Thoracic aorta (tissue), 2 donors: ENCODE data around the gene ADAM22. TPM values are rescaled to one million over a fixed set of nuclear protein-coding genes. Genes with fewer than 3 reads are reported as not detected.

ENCODE experiments used
- ATAC-seq: fragments of 150-250 bp; one replicate; pipeline ENCODE4 v1.8.0; 2017; ENCODE audit warnings: low read depth; ENCODE audit not compliant: insufficient number of reproducible peaks, low FRiP score
- DNase-seq: peaks from one replicate; pipeline ENCODE4 v3.0.0-alpha.2; 2020; ENCODE audit warnings: low spot score
- H3K27ac ChIP-seq, 2 donors: fragments of 200-600 bp; sonication (generic); 1 replicate in 1 of 2; 2 replicates in 1 of 2; pipeline ENCODE4 v1.5.1; 2016; ENCODE audit warnings: mild to moderate bottlenecking in 2 of 2, moderate library complexity in 2 of 2
- H3K27me3 ChIP-seq: fragments of 200-600 bp; sonication (generic); replicated peaks from 2 replicates; pipeline ENCODE4 v1.6.0; 2016; ENCODE audit warnings: mild to moderate bottlenecking; ENCODE audit not compliant: insufficient read depth
- H3K36me3 ChIP-seq: fragments of 200-600 bp; sonication (generic); one replicate; pipeline ENCODE4 v1.5.1; 2016
- H3K4me1 ChIP-seq, 2 donors: fragments of 200-600 bp; sonication (generic); 1 replicate in 1 of 2; 2 replicates in 1 of 2; pipeline versions ENCODE4 v1.5.1 to v1.6.0; 2016; ENCODE audit warnings: low read depth in 2 of 2, mild to moderate bottlenecking in 1 of 2; ENCODE audit not compliant: control insufficient read depth in 1 of 2
- H3K4me3 ChIP-seq: fragments of 200-600 bp; sonication (generic); 2 replicates; pipeline ENCODE4 v1.5.1; 2016; ENCODE audit warnings: mild to moderate bottlenecking
- H3K9me3 ChIP-seq: fragments of 200-600 bp; sonication (generic); 2 replicates; pipeline ENCODE4 v1.5.1; 2016
- total RNA-seq, 2 donors: library from RNA; depleted of rRNA; stranded (reverse); fragments of >200 nt; gene quantifications; one replicate each; pipeline versions ENCODE4 v1.1.0 to v1.2.3, GENCODE V29; 2016
- TF ChIP-seq, protein P1 (sequence below): fragments of 200-600 bp; sonication (generic); IDR thresholded peaks from one replicate; pipeline ENCODE4 v1.5.1; 2019; ENCODE audit warnings: antibody characterized with exemption

Gene ADAM22
- total RNA-seq, 2 donors from 2014 or later, result 5.0 to 5.4 TPM

DNA sequence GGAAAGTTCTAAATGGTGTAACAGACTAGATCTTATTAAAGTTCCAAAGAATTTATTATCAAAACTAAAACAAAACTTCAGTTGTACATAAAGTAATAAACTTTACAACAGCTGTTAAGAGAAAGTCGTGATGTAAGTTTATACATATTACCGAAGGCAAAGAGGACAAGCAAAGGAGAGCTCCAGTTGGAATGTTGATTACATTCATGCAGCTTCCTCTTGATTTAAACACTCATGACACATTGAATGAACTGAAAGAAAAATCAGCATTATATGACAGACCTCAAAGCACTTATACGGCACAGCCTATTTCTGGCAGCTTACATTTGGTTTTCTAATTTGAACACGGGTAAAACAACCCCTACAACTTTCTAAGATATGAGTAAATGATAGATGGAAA, 272.2 kb downstream of the ADAM22 start:
- ATAC-seq, result no peak
- no peaks in the 10 kb centered on the region for H3K4me1 ChIP-seq
- TF ChIP-seq, protein P1, sequence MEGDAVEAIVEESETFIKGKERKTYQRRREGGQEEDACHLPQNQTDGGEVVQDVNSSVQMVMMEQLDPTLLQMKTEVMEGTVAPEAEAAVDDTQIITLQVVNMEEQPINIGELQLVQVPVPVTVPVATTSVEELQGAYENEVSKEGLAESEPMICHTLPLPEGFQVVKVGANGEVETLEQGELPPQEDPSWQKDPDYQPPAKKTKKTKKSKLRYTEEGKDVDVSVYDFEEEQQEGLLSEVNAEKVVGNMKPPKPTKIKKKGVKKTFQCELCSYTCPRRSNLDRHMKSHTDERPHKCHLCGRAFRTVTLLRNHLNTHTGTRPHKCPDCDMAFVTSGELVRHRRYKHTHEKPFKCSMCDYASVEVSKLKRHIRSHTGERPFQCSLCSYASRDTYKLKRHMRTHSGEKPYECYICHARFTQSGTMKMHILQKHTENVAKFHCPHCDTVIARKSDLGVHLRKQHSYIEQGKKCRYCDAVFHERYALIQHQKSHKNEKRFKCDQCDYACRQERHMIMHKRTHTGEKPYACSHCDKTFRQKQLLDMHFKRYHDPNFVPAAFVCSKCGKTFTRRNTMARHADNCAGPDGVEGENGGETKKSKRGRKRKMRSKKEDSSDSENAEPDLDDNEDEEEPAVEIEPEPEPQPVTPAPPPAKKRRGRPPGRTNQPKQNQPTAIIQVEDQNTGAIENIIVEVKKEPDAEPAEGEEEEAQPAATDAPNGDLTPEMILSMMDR, result no peak
- no peak for DNase-seq
- no peaks in the 10 kb centered on the region for H3K27me3 ChIP-seq
- no peak overlapping the region for H3K4me3 ChIP-seq
- H3K27ac ChIP-seq, result no peak overlapping the region
- no peaks in the 10 kb centered on the region for H3K9me3 ChIP-seq
- peaks cover 45% of the 10 kb centered on the region for H3K36me3 ChIP-seq

DNA sequence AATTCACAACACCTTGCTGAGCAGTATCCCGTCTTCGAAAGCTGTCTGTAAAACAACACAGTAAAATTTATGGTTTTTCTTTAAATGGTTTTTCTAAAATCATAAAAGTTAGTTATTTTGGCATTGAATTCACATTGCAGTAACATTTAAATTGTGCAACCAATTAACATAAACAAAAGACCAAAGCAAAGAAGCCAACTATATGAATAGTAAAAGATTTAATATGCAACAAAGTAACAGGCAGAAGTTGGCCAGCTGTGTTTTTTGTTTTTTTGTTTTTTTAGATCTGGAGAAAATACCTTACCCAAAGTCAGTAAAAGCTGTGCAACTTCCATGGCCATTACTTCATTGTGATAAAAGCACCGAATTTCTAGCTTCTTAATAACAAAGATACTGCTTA, 274.5 kb downstream of the ADAM22 start:
- H3K27me3 ChIP-seq, result no peaks in the 10 kb centered on the region
- TF ChIP-seq, protein P1, result no peak
- DNase-seq (no peak), ATAC-seq (no peak)
- peaks cover 43% of the 10 kb centered on the region for H3K36me3 ChIP-seq
- H3K27ac ChIP-seq, result no peak overlapping the region
- no peaks in the 10 kb centered on the region for H3K9me3 ChIP-seq
- H3K4me1 ChIP-seq, result no peaks in the 10 kb centered on the region
- H3K4me3 ChIP-seq, result no peak overlapping the region

DNA sequence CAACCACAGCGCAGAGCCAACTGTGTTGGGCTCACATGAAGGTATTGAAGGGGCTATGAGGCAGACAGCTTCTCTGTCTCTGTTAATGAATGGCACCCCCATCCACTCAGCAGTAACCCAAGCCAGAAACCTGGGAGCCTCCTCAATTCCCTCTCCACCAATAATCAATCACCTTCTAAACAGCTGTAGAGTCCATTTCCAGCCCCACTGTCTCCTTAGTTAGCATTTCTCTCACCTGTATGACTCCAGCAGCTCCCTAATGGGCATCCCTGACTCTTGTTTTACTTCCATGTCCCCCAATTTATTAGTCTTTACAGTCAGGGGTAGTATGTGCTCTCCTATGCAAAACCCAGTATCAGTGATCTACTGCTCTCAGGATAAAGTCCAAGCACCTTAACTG, 278.9 kb downstream of the ADAM22 start:
- TF ChIP-seq, protein P1, result no peak
- H3K27ac ChIP-seq, result no peak overlapping the region
- H3K27me3 ChIP-seq, result no peaks in the 10 kb centered on the region
- peaks cover 4 to 7% of the 10 kb centered on the region in 2 donors for H3K4me1 ChIP-seq
- DNase-seq (no peak), ATAC-seq (no peak)
- no peak overlapping the region for H3K4me3 ChIP-seq
- peaks cover 18% of the 10 kb centered on the region for H3K36me3 ChIP-seq
- no peaks in the 10 kb centered on the region for H3K9me3 ChIP-seq

DNA sequence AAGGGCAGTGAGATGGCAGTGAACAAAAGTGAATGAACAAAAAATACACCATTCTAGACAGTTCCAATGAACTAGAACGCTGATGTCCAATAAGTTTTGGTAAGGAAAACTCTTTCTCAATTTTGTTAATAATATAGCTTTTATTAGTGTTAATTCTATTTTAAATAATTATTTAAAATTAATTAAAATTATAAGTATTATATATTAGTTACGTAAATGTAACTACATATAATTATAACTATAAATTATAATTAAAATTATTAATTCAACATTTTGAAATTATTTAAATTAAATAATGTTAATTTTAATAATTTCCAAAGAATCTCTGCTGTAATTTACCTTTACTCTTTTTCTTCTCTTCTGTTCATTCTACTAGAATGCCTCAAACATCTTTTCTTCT, 280.4 kb downstream of the ADAM22 start:
- peaks cover 6% of the 10 kb centered on the region for H3K36me3 ChIP-seq
- TF ChIP-seq, protein P1, result no peak
- no peak for ATAC-seq

DNA sequence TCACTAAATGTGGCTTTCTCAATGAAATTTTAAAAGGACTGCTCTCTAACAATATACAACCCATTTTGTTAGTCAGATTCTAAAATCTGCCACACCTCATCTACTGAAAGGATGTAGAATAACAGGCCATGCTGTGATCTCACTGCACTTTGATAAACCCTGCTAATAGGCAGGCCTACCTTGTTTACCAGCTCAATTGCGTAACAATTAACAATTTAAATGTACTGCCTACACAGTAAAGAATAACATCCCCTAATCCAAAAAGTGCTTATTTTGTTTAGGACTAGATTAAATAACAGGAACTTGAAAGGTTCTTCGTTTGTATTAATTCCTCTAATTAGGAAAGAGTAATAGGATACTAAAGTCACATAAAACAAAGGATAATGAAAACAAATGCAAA, 281.2 kb downstream of the ADAM22 start:
- Histone ChIP-seq H3K9me3 (no peaks in the 10 kb centered on the region), H3K27ac (no peak overlapping the region), H3K36me3 (peaks cover 4% of the 10 kb centered on the region), H3K27me3 (no peaks in the 10 kb centered on the region), H3K4me3 (no peak overlapping the region), H3K4me1 (peaks cover 11 to 13% of the 10 kb centered on the region in 2 donors)
- TF ChIP-seq, protein P1, result no peak
- no peak for DNase-seq
- no peak for ATAC-seq

More for the DNA sequence above, 280.4 kb downstream of the ADAM22 start:
- Histone ChIP-seq H3K27me3 (no peaks in the 10 kb centered on the region), H3K27ac (no peak overlapping the region), H3K9me3 (no peaks in the 10 kb centered on the region), H3K4me1 (peaks cover 11 to 13% of the 10 kb centered on the region in 2 donors), H3K4me3 (no peak overlapping the region)
- DNase-seq, result no peak
